Liver (tissue), 9 donors: ENCODE results near the gene ATP8B3. TPM values are rescaled to one million over a fixed set of nuclear protein-coding genes. Genes with fewer than 3 reads are reported as not detected.

Experiments
- DNase-seq: peaks from one replicate; pipeline ENCODE4 v3.0.0-alpha.2; 2017; ENCODE audit warnings: low spot score
- H3K27ac ChIP-seq, 2 donors: one replicate each; pipeline ENCODE4 v1.7.0; 2013; ENCODE audit warnings: inconsistent platforms in 2 of 2, low read length in 2 of 2, control low read depth in 1 of 2, low read depth in 1 of 2, mild to moderate bottlenecking in 1 of 2
- H3K27me3 ChIP-seq, 4 donors: one replicate each; pipeline versions ENCODE4 v1.6.1 to v1.7.0; 2013; ENCODE audit warnings: low read length in 3 of 4, inconsistent platforms in 1 of 4, mild to moderate bottlenecking in 1 of 4, moderate library complexity in 1 of 4; ENCODE audit not compliant: control insufficient read depth in 4 of 4, insufficient read depth in 4 of 4
- H3K36me3 ChIP-seq, 4 donors: one replicate each; pipeline versions ENCODE4 v1.6.1 to v1.7.0; 2013; ENCODE audit warnings: low read length in 3 of 4, mild to moderate bottlenecking in 3 of 4, low read depth in 1 of 4, moderate library complexity in 1 of 4; ENCODE audit not compliant: control insufficient read depth in 4 of 4, insufficient read depth in 3 of 4
- H3K4me1 ChIP-seq, 4 donors: one replicate each; pipeline versions ENCODE4 v1.6.1 to v1.7.0; 2013; ENCODE audit warnings: low read length in 3 of 4, mild to moderate bottlenecking in 3 of 4, moderate library complexity in 1 of 4; ENCODE audit not compliant: control insufficient read depth in 4 of 4, insufficient read depth in 4 of 4
- H3K4me3 ChIP-seq, 3 donors: one replicate each; pipeline versions ENCODE4 v1.6.1 to v1.7.0; 2013; ENCODE audit warnings: low read length in 3 of 3, control low read depth in 1 of 3, low read depth in 1 of 3, mild to moderate bottlenecking in 1 of 3
- H3K9ac ChIP-seq, 2 donors: one replicate each; pipeline ENCODE4 v1.7.0; 2013; ENCODE audit warnings: low read length in 2 of 2, mild to moderate bottlenecking in 2 of 2, moderate library complexity in 2 of 2, control low read depth in 1 of 2, low read depth in 1 of 2
- H3K9me3 ChIP-seq, 4 donors: one replicate each; pipeline versions ENCODE4 v1.6.1 to v1.7.0; 2013; ENCODE audit warnings: low read length in 3 of 4; ENCODE audit not compliant: control insufficient read depth in 4 of 4
- ATF3 ChIP-seq: IDR thresholded peaks from 2 replicates; pipeline ENCODE4 v1.6.1; 2016; ENCODE audit warnings: antibody characterized with exemption
- EGR1 ChIP-seq, 2 donors: IDR thresholded peaks; 2 replicates each; pipeline ENCODE4 v1.6.1; 2016 to 2018; ENCODE audit warnings: antibody characterized with exemption in 2 of 2, low read depth in 2 of 2
- FOXA1 ChIP-seq: IDR thresholded peaks from 2 replicates; pipeline ENCODE4 v1.6.1; 2016; ENCODE audit warnings: antibody characterized with exemption
- FOXA2 ChIP-seq: IDR thresholded peaks from 2 replicates; pipeline ENCODE4 v1.6.1; 2016; ENCODE audit warnings: antibody characterized with exemption
- GABPA ChIP-seq, 2 donors: IDR thresholded peaks in 1 of 2; conservative IDR thresholded peaks in 1 of 2; 2 replicates each; pipeline ENCODE4 v1.6.1; 2016; ENCODE audit warnings: antibody characterized with exemption in 2 of 2, mild to moderate bottlenecking in 1 of 2, moderate library complexity in 1 of 2
- HNF4A ChIP-seq, 2 donors: conservative IDR thresholded peaks; 2 replicates each; pipeline ENCODE4 v1.6.1; 2016; ENCODE audit warnings: antibody characterized with exemption in 2 of 2, mild to moderate bottlenecking in 2 of 2
- HNF4G ChIP-seq: IDR thresholded peaks from 2 replicates; pipeline ENCODE4 v1.6.1; 2016; ENCODE audit warnings: antibody characterized with exemption
- JUND ChIP-seq, 2 donors: IDR thresholded peaks; 2 replicates each; pipeline ENCODE4 v1.6.1; 2016; ENCODE audit warnings: antibody characterized with exemption in 2 of 2
- NR2F2 ChIP-seq: IDR thresholded peaks from 2 replicates; pipeline ENCODE4 v1.6.1; 2016; ENCODE audit warnings: antibody characterized with exemption
- RAD21 ChIP-seq, 2 donors: IDR thresholded peaks; 2 replicates each; pipeline ENCODE4 v1.6.1; 2016; ENCODE audit warnings: antibody characterized with exemption in 2 of 2, mild to moderate bottlenecking in 2 of 2
- REST ChIP-seq: IDR thresholded peaks from 2 replicates; pipeline ENCODE4 v1.6.1; 2016; ENCODE audit warnings: antibody characterized with exemption, mild to moderate bottlenecking
- RXRA ChIP-seq, 2 donors: IDR thresholded peaks; 2 replicates each; pipeline ENCODE4 v1.6.1; 2017 to 2018; ENCODE audit warnings: antibody characterized with exemption in 2 of 2, mild to moderate bottlenecking in 1 of 2
- SP1 ChIP-seq: IDR thresholded peaks from 2 replicates; pipeline ENCODE4 v1.6.1; 2018; ENCODE audit warnings: antibody characterized with exemption, mild to moderate bottlenecking
- TAF1 ChIP-seq: conservative IDR thresholded peaks from 2 replicates; pipeline ENCODE4 v1.6.1; 2016; ENCODE audit warnings: antibody characterized with exemption, mild to moderate bottlenecking
- YY1 ChIP-seq: IDR thresholded peaks from 2 replicates; pipeline ENCODE4 v1.6.1; 2016; ENCODE audit warnings: antibody characterized with exemption, mild to moderate bottlenecking
- ZBTB33 ChIP-seq: IDR thresholded peaks from 2 replicates; pipeline ENCODE4 v1.6.1; 2016; ENCODE audit warnings: antibody characterized with exemption
- WGBS: extraction: QIAGEN DNeasy Blood & Tissue Kit; methylation state at CpG from one replicate; pipeline ENCODE4 v1.1.7; 2013; 5-methylcytosine and 5-hydroxymethylcytosine counted together
- polyA plus RNA-seq, 2 donors: library from polyadenylated mRNA; stranded (reverse) in 1 of 2; unstranded in 1 of 2; fragments of 200-250 nt in 1 of 2; fragments of >200 nt in 1 of 2; fragmentation: Nextera tagmentation in 1 of 2; extraction: Ambion mirVana in 1 of 2; gene quantifications; one replicate each; pipeline versions ENCODE4 v1.2.1 to v1.2.3, GENCODE V29; 2013 to 2015
- total RNA-seq, 2 donors: library from RNA; depleted of rRNA; stranded (reverse); fragments of >200 nt; gene quantifications; one replicate each; pipeline ENCODE4 v1.2.3, GENCODE V29; 2014
- TF ChIP-seq, protein P1 (sequence below): fragments of 150-350 bp; IDR thresholded peaks from 2 replicates; pipeline ENCODE4 v1.5.1; 2017; ENCODE audit warnings: improper control_type of control experiment, low read depth, low read length; ENCODE audit not compliant: missing input control
- TF ChIP-seq, protein P2 (sequence below): IDR thresholded peaks from 2 replicates; pipeline ENCODE4 v1.6.1; 2016; ENCODE audit warnings: antibody characterized with exemption
- donor health status: healthy.
- donor health status: healthy.
- donor health status: healthy.
- donor health status: healthy.
- donor health status: healthy.

The ATP8B3 gene
- total and polyA plus RNA-seq, 4 donors: 0.42 to 3.1 (median 0.52) TPM

GRCh38 chr19:1856345-1856697 lies 44.2 kb upstream of the ATP8B3 start:
- Histone ChIP-seq H3K4me1 (peaks cover 44 to 71% (median 53%) of the 10 kb centered on the region in 4 donors), H3K9me3 (no peaks in the 10 kb centered on the region), H3K4me3 (peak overlapping the region in 1 of 3 donors; percentile 34), H3K27me3 (no peaks in the 10 kb centered on the region), H3K9ac (peak overlapping the region; percentile 27 to 50), H3K27ac (peak overlapping the region; percentile 78 to 80), H3K36me3 (peaks cover 0 to 2% (median 0%) of the 10 kb centered on the region in 4 donors)
- DNase-seq: no peak
- WGBS: 64% methylated on average over 6 of the region's 6 CpGs
- TF ChIP-seq NR2F2: no peak
- TF ChIP-seq, protein P1, sequence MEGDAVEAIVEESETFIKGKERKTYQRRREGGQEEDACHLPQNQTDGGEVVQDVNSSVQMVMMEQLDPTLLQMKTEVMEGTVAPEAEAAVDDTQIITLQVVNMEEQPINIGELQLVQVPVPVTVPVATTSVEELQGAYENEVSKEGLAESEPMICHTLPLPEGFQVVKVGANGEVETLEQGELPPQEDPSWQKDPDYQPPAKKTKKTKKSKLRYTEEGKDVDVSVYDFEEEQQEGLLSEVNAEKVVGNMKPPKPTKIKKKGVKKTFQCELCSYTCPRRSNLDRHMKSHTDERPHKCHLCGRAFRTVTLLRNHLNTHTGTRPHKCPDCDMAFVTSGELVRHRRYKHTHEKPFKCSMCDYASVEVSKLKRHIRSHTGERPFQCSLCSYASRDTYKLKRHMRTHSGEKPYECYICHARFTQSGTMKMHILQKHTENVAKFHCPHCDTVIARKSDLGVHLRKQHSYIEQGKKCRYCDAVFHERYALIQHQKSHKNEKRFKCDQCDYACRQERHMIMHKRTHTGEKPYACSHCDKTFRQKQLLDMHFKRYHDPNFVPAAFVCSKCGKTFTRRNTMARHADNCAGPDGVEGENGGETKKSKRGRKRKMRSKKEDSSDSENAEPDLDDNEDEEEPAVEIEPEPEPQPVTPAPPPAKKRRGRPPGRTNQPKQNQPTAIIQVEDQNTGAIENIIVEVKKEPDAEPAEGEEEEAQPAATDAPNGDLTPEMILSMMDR: no peak
- TF ChIP-seq HNF4G: no peak
- TF ChIP-seq RAD21 (IDR thresholded peaks at IDR 0.05): no peak
- TF ChIP-seq SP1: no peak
- no peak for TF ChIP-seq GABPA (IDR thresholded peaks at IDR 0.05 in 1 of 2, conservative IDR thresholded peaks at IDR 0.05 in 1 of 2)
- no peak for TF ChIP-seq JUND (IDR thresholded peaks at IDR 0.05)
- TF ChIP-seq FOXA1: no peak
- no peak for TF ChIP-seq REST
- no peak for TF ChIP-seq ZBTB33
- no peak for TF ChIP-seq YY1
- TF ChIP-seq, protein P2, sequence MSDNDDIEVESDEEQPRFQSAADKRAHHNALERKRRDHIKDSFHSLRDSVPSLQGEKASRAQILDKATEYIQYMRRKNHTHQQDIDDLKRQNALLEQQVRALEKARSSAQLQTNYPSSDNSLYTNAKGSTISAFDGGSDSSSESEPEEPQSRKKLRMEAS: no peak
- no peak for TF ChIP-seq TAF1
- no peak for TF ChIP-seq EGR1 (IDR thresholded peaks at IDR 0.05; ENCODE audit: low read depth in 2 of 2)
- no peak for TF ChIP-seq HNF4A (conservative IDR thresholded peaks at IDR 0.05)
- TF ChIP-seq RXRA (IDR thresholded peaks at IDR 0.05): no peak
- TF ChIP-seq ATF3: no peak
- no peak for TF ChIP-seq FOXA2
